ENCODE results near the gene SUPT3H. TPM values are rescaled to one million over a fixed set of nuclear protein-coding genes. Genes with fewer than 3 reads are reported as not detected.

Gene SUPT3H
- total and polyA plus RNA-seq, 2 donors (not counting 1 experiment from before 2014, with no cell fraction given) = 5.5 to 12.4 TPM

- no peaks in the 10 kb centered on the region for H4K20me1 ChIP-seq (ENCODE audit: control insufficient read depth, insufficient read depth, low read length, poor library complexity, severe bottlenecking)
- no peak overlapping the region for H3K4me2 ChIP-seq (replicated peaks; ENCODE audit: low read depth, low read length, poor library complexity, severe bottlenecking)
- H3K27ac ChIP-seq (ENCODE audit: low read length in 2 of 2) = no peak overlapping the region
- no peaks in the 10 kb centered on the region for H3K9me3 Mint-ChIP-seq (ENCODE audit: insufficient read depth)
- ChIA-PET CTCF (no interaction called here), POLR2A (no interaction called here)
- H3K79me2 ChIP-seq (ENCODE audit: control insufficient read depth, insufficient read depth, low read length) = no peaks in the 10 kb centered on the region
- ATAC-seq (ENCODE audit: low read depth) = no peak
- no peaks in the 10 kb centered on the region for H3K36me3 ChIP-seq (replicated peaks in 1 of 2; ENCODE audit: control extremely low read depth in 1 of 2, control insufficient read depth in 1 of 2, extremely low read depth in 1 of 2, insufficient read depth in 2 of 2, low read length in 1 of 2)
- TF ChIP-seq EZH2 (IDR thresholded peaks at IDR 0.05; ENCODE audit: borderline replicate concordance, insufficient read depth, low read depth, low read length, poor library complexity, severe bottlenecking) (no peak), CTCF (IDR thresholded peaks at IDR 0.05) (no peak)
- no peak overlapping the region for H3K9ac ChIP-seq (ENCODE audit: low read length)
- no peak overlapping the region for H3K4me3 ChIP-seq (ENCODE audit: control extremely low read depth in 1 of 5, extremely low read depth in 1 of 5, insufficient read depth in 1 of 5, low read depth in 2 of 5, low read length in 4 of 5)
- no peaks in the 10 kb centered on the region for H3K4me1 ChIP-seq (ENCODE audit: control insufficient read depth in 2 of 2, insufficient read depth in 2 of 2, low read length in 2 of 2)
- H3K9me3 ChIP-seq (ENCODE audit: control extremely low read depth in 1 of 3, control insufficient read depth in 2 of 3, insufficient read depth in 1 of 3, low read length in 2 of 3) = no peaks in the 10 kb centered on the region
- no peak for DNase-seq
- H2AFZ ChIP-seq (ENCODE audit: insufficient read depth, low read depth, low read length, poor library complexity, severe bottlenecking) = no peak overlapping the region
- no peaks in the 10 kb centered on the region for H3K27me3 Mint-ChIP-seq
- H3K27me3 ChIP-seq (replicated peaks in 1 of 4; ENCODE audit: control extremely low read depth in 1 of 4, control insufficient read depth in 3 of 4, insufficient read depth in 4 of 4, low read length in 3 of 4) = no peaks in the 10 kb centered on the region
- no CpG with 5 or more reads among the region's 1 CpG for WGBS (ENCODE audit: insufficient coverage)
- H3K4me3 Mint-ChIP-seq = no peak overlapping the region
- H3K4me1 Mint-ChIP-seq = no peaks in the 10 kb centered on the region
- no peak overlapping the region for H3K27ac Mint-ChIP-seq
- intact Hi-C loops (cut with micrococcal nuclease) = no loop called here
Observed at GRCh38 chr6:45129051-45129450, 248.7 kb downstream of the SUPT3H start.

- intact Hi-C loops (cut with micrococcal nuclease) = no loop called here
- POLR2A ChIA-PET = no interaction called here
- Mint-ChIP-seq H3K9me3 (ENCODE audit: insufficient read depth) (no peaks in the 10 kb centered on the region), H3K4me3 (no peak overlapping the region), H3K27ac (no peak overlapping the region), H3K27me3 (no peaks in the 10 kb centered on the region), H3K4me1 (no peaks in the 10 kb centered on the region)
- H3K9ac ChIP-seq (ENCODE audit: low read length) = no peak overlapping the region
- no peak overlapping the region for H2AFZ ChIP-seq (ENCODE audit: insufficient read depth, low read depth, low read length, poor library complexity, severe bottlenecking)
- no CpG with 5 or more reads among the region's 2 CpGs for WGBS (ENCODE audit: insufficient coverage)
- H3K36me3 ChIP-seq (replicated peaks in 1 of 2; ENCODE audit: control extremely low read depth in 1 of 2, control insufficient read depth in 1 of 2, extremely low read depth in 1 of 2, insufficient read depth in 2 of 2, low read length in 1 of 2) = no peaks in the 10 kb centered on the region
- ATAC-seq (ENCODE audit: low read depth) = no peak
- no peaks in the 10 kb centered on the region for H4K20me1 ChIP-seq (ENCODE audit: control insufficient read depth, insufficient read depth, low read length, poor library complexity, severe bottlenecking)
- CTCF ChIA-PET = no interaction called here
- no peaks in the 10 kb centered on the region for H3K27me3 ChIP-seq (replicated peaks in 1 of 4; ENCODE audit: control extremely low read depth in 1 of 4, control insufficient read depth in 3 of 4, insufficient read depth in 4 of 4, low read length in 3 of 4)
- H3K79me2 ChIP-seq (ENCODE audit: control insufficient read depth, insufficient read depth, low read length) = no peaks in the 10 kb centered on the region
- H3K4me1 ChIP-seq (ENCODE audit: control insufficient read depth in 2 of 2, insufficient read depth in 2 of 2, low read length in 2 of 2) = no peaks in the 10 kb centered on the region
- H3K27ac ChIP-seq (ENCODE audit: low read length in 2 of 2) = no peak overlapping the region
- no peak for TF ChIP-seq EZH2 (IDR thresholded peaks at IDR 0.05; ENCODE audit: borderline replicate concordance, insufficient read depth, low read depth, low read length, poor library complexity, severe bottlenecking)
- TF ChIP-seq CTCF (IDR thresholded peaks at IDR 0.05) = no peak
- no peak for DNase-seq
- no peaks in the 10 kb centered on the region for H3K9me3 ChIP-seq (ENCODE audit: control extremely low read depth in 1 of 3, control insufficient read depth in 2 of 3, insufficient read depth in 1 of 3, low read length in 2 of 3)
- H3K4me3 ChIP-seq (ENCODE audit: control extremely low read depth in 1 of 5, extremely low read depth in 1 of 5, insufficient read depth in 1 of 5, low read depth in 2 of 5, low read length in 4 of 5) = no peak overlapping the region
- H3K4me2 ChIP-seq (replicated peaks; ENCODE audit: low read depth, low read length, poor library complexity, severe bottlenecking) = no peak overlapping the region
Observed at GRCh38 chr6:45127185-45127584, 250.5 kb downstream of the SUPT3H start.

Measured in B cell (primary cell).